Measurements from ENCODE around the gene SMARCA2.

DNA sequence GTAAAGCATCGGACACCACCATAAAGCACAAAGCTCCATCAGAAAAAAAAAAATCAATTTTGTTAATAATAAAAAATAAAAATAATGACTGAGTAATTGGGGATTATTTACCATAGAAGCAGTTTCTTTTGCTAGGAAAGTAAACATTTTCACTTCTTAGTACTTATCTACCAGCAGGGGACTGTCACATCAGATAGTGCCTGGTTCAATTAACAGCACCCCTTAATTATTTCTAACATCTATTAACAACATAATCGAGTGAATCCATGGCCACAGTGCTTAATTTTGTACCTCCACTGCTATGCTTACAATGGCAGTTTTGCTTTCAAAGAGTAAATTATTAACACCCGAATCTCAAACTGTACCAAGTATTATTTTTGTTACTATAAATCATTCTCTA, 221.7 kb downstream of the SMARCA2 start:
- TF ChIP-seq, protein P1, sequence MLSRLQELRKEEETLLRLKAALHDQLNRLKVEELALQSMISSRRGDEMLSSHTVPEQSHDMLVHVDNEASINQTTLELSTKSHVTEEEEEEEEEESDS (CRISPR knock-in tag; IDR thresholded peaks at IDR 0.05) = no peak
- TF ChIP-seq EGR1 (conservative IDR thresholded peaks at IDR 0.05) (no peak), GATA2 (CRISPR knock-in tag; IDR thresholded peaks at IDR 0.05) (no peak), POLR2AphosphoS5 (IDR thresholded peaks at IDR 0.05; ENCODE audit: control insufficient read depth, insufficient read depth, low read depth, low read length) (no peak), CTCF (IDR thresholded peaks at IDR 0.05 in 2 of 3, conservative IDR thresholded peaks at IDR 0.05 in 1 of 3; ENCODE audit: insufficient read depth in 2 of 3, low read depth in 1 of 3, low read length in 3 of 3) (no peak)
- TF ChIP-seq, protein P2, sequence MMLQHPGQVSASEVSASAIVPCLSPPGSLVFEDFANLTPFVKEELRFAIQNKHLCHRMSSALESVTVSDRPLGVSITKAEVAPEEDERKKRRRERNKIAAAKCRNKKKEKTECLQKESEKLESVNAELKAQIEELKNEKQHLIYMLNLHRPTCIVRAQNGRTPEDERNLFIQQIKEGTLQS (IDR thresholded peaks at IDR 0.05) = no peak
- TF ChIP-seq, protein P2 (CRISPR knock-in tag; conservative IDR thresholded peaks at IDR 0.05) = no peak

Data from K562 (cell line).